ENCODE results near the gene ADGRL3.
"Not testable (repeated sequence)": the region's sequence is repeated elsewhere in the genome, so short reads cannot be mapped to it uniquely, and the experiment has no call there.

The ADGRL3 gene

DNA sequence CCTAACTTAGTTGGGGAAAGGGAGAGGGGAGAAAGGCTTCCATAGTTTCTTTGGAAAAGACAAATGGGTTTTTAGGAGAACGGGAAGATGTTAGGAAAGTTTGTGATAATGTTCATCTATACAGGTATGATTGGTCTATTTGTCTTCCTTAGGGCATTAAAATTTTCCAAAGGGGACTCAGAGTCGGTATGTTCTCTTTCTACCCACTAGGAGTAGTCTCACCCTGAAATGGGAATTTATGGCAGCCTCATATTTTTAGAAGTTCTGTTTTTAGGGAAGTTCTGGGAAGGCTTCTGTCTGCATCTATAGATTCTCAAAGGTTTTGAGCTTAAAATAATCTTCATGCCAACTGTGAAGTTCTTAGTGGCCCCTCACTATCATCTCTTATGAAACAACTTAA is 637.3 kb downstream of the ADGRL3 start:
- DNase-seq: no peak

DNA sequence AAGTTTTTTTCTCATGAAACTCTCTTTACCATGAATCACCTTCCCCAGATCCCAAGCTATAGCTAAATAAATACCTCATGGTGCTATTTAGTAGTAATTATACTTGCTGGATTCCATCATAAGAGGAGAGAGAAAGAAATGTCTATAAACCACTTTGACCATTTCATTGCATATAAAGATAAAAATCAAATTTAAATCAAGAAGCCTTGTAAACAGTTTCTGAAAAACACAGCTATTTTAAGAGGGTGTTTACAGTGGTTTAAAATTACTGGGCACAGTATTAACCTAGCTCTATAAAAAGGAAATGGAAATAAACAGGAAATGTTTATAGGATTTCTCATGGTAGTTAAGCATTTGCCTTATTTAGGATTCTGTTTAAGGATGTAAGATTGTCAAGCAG is 637.9 kb downstream of the ADGRL3 start:
- no peak for DNase-seq

DNA sequence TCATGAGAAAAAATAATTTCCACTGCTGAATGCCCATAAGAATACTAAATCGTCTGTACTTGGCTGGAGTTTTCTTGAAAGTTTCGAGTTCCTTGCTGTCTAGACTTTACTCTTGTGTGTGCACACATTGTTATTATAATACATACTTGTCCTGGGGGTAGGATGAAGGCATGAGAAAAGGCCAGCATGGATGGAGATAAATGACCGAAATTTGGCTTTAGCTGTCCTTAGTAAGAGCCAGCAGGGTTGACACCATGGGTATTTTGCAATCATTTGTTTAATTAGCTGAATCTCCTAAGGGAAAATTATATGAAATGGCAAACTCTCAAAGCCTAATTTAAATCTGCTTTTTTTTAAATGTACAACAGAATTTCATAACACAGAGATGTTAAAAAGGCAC is 641.6 kb downstream of the ADGRL3 start:
- DNase-seq: no peak

DNA sequence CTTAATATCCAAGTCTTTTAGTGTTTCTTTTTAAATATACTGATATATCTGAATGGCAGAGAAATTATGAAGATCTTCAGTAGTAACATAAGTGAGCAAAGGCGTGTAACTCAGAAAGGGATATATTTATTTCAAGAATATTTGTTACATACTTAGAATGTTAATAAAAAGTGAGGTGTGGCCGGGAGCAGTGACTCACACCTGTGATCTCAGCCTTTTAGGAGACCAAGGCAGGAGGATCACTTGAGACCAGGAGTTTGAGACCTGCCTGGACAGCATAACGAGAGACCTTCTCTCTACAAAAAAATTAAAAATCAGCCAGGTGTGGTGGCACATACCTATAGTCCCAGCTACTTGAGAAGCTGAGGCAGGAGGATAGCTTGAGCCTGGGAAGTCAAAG is 651.0 kb downstream of the ADGRL3 start:
- no peak for DNase-seq

DNA sequence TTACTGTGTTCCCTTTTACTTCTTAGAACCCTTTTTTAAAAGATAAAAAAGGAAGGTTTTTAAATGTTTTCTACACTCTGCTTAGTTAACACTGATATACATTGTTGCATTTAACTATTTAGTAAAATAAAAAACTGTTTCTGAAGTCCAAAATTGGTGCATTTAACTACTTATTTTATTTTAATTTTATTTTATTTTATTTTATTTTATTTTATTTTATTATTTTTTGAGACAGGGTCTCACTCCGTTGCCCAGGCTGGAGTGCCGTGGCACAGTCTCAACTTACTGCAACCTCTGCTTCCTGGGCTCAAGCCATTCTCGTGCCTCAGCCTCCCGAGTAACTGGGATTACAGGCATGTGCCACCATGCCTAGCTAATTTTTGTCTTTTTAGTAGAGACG is 652.0 kb downstream of the ADGRL3 start:
- not testable (repeated sequence) for DNase-seq

DNA sequence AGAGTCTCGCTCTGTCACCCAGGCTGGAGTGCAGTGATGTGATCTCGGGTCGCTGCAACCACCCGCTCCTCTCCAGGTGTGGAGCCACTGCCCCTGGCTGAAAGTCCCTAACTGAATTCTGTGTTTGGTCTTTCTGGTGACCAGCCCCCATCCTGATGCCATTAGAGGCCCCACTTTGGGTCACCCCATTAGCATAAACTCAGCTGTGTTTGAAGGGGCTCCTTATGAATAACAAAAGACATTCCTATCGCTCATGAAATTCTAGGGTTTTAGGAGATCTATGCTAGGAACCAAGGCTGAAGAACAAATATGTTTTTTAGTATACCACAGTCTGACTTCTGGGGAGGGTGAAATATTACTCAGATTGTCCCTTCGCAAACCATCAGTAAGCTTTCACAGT is 652.9 kb downstream of the ADGRL3 start:
- no peak for DNase-seq

DNA sequence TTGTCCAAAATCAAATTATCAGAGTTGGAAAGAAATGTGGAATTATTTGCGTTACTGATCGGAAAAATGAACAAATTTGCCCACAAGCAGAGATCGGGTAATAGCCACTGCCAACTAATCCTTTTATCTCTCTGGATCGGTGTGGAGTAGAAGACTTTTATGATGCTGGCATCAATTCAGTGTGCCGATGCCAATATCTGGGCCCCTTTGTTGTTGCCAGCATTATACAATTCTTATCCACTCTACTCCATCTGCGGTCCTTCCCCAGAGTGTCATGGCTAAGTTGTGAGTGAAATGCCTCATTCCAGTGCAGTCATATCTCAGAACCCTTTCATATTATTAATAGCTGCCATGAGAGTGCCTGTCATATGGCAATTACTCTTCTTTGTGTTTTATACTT is 660.2 kb downstream of the ADGRL3 start:
- DNase-seq: no peak

DNA sequence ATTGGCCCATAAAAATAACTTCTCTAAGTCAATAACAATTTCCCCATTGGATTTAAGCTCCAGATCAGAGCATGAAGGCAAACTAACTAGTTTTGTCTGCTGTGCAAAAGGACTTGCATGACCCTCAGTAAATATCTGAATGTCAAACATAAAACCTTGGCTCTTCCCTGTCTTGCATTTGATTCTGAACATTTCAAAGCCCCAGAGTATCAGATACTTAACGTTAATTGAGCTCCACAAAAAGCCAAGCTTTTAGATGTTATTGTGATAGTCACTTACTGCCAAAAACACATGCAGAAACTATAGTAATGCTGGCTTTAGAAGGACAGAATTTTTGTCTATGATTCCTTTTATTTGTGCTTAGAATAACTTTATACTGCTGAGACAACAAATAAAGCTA is 664.2 kb downstream of the ADGRL3 start:
- no peak for DNase-seq

DNA sequence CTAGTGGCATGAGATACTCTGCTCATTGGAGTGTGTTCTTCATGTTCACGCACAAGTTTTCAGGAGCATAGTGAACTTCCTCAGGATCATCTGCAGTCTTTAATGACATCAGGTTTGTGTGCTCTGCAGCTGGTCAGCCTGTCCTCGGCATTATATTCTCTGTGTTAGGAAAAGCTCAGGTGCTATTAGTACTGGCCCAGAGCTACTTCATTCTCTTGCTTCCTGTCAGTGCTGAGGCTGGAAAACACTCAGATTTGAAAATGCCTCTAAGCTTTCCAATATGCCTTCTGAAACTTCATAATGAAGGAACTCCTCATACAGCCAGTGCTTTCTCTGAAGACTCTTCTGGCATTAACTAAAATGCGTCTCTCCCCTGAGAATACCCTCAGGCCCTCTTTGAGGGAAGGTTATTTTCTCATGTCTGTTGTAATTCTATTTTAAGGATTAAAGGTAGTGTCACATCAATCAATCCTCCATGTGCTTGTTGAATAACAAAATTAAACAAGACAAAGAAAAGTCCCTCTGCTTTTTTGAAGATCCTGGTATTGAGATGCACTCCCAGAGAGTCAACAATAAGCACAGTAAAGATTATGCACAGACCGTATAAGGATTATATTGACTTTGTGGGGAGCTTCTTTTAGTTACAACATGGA is 666.4 kb downstream of the ADGRL3 start:
- no peak for DNase-seq

DNA sequence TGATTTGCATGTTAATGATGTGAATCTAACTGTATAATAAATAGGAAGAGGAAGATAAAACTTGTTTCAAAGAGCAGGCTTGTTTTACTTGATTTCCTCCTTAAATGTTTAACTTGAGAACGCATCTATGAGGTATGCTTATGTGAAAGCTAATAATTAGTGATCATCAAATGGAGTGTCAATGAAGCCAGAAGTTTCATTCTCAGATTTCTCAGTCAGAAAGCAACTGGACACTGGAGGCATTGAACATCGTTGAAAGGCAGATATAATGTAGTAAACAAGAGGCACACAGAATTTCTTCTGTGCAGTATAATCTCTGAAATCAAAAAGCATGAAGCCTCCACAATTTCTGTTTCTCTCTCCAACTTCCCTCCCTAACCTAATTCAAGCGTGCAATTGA is 672.9 kb downstream of the ADGRL3 start:
- DNase-seq: no peak

DNA sequence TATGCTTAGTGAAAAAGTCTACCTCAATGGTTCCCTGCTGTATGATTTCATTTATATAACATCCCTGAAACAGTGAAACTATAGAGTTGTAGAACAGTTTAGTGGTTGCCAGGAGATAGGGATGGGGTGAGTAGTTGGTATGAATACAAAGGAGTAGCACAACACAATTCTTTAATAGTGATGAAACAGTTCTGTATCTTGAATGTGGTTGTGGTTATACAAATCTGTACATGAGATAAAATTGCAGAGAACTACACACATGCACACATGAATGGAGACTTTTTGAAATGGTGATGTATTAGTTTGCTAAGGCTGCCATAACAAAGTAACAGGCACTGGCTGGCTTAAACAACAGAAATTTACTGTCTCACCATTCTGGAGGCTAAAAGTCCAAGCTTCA is 677.1 kb downstream of the ADGRL3 start:
- no peak for DNase-seq

DNA sequence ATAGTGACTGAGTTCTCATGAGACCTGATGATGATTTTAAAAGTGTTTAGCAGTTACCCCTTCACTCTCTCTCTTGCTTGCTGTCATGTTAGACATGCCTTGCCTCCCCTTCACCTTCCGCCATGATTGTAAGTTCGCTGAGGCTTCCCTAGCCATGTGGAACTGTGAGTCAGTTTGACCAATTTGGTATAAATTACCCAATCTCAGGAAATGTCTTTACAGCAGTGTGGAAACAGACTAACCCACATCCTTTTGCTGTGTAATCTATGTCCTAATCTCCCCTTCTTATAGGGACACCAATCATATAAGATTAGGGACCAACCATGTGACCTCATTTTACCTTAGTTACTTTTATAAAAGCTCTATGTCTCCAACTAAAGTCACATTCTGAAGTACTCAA is 677.8 kb downstream of the ADGRL3 start:
- DNase-seq: no peak

DNA sequence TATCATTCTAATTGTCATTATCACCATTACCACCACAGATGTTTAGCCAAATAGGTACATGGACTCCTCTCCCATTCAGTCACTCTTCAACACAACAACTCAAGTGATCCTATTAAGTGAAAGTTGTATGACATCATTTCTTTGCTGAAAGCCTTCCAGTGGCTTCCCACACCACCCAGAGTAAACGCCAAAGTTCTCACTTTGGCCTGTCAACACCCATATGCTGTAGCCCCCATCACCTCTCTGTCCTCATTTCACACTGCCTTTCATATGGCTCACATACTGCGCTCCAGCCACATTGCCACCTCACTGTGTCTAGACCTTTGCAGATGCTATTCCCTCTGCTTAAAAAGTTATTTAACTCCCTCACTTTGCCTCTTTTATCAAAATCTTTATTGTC is 682.3 kb downstream of the ADGRL3 start:
- no peak for DNase-seq

DNA sequence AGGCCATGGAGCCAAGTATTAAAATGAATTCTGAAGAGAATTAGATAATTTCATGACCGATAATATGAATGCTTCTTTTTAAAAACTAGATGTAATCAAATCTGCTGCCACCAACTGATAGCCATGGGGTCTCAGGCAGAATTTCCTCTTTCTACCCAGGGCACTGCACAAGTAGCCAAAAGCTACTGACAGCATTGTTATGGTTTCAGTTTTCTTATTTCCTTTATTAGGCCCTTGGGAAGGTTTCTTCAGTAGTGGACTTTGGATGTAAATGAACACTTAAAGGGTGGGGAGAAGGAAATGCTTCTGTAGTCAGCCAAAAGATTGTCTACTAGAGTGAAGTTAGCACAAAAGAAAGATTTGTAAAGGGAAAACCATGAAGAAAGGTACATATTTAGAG is 686.0 kb downstream of the ADGRL3 start:
- no peak for DNase-seq

DNA sequence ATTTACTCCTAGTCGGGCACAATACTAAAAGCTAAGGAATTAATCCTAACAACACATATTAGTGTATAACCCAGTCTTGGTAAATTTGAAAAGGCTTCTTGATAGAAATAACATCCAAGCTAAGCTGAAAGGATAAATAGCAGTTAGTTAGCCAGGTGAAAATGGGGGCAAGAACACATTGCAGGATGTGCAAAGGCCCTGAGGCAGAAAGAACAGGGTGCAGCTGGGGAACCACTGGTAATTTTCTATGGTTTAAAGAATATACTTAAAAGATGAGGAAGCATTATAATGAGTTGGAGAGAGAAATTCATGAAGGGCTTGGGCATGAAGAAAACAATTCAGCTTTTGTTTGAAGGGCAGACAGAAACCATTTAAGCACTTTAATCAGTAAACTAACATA is 689.0 kb downstream of the ADGRL3 start:
- DNase-seq: no peak

DNA sequence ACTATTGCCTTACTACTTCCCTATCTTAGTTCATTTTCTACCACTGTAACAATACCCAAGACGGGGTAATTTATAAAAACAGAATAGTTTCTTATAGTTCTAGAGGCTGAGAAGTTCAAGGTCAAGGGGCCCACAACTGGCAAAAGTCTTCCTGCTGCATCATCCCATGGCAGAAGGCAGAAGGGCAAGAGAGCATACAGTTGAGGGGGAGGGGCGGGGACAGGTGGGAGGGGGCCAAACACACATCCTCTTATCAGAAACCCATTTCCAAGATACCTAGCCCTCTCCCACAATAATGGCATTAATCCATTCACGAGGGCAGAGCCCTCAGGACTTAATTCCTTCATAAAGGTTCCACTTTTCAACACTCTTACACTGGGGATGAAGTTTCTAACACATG is 690.2 kb downstream of the ADGRL3 start:
- no peak for DNase-seq

DNA sequence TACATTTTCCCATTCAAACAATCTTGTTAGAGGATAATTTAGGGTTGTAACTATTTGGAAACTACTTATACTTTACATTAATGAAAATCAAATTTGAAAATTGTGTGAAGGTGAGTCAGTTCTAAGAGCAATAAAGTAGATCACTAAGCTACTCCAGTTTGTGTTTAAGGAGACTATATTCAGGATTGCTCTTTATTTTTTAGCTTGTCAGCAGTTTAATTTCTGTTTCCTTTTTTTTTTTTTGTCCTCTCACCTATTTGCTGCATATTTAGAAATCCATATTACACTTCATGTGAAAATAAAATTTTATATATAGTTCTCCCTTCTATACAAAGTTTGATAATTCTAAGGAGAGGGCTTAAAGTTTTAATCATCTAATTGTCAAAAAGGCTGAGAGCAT is 691.8 kb downstream of the ADGRL3 start:
- no peak for DNase-seq

DNA sequence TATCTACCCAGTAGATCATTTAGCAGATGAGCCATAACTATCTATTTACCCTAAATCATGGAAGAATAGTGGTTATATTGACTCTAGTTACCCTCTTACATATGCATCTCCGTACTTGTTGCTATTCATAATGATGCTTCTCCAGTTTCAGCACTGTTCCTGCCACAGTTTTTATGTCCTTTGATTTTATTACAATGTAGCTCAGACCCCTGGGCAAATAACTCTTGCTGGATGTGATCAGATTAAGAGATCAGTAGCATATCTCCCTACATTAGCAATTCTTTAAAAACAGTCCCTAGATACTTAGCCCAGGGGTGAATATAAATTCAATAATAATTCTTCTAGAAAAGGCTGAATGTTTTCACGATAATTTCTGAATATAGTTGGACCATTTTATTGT is 696.5 kb downstream of the ADGRL3 start:
- no peak for DNase-seq

DNA sequence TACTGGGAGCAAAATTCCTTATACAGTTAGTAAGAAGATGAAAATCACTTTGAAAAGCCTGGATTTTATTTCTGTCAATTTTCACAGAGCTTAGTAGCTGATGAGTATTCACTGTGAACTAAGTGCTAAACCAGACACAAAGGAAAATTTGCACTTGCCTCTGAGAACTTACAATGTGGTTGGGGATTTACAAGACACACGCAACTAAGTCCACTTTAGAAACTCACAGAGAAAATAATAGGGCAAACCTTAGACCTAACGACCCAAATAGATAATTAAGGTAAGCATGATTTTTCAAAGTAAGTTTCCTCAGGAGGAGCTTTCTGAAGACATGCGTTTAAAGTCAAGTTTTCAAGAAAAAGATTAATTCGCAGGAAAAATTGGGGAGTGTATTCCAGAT is 708.9 kb downstream of the ADGRL3 start:
- no peak for DNase-seq

DNA sequence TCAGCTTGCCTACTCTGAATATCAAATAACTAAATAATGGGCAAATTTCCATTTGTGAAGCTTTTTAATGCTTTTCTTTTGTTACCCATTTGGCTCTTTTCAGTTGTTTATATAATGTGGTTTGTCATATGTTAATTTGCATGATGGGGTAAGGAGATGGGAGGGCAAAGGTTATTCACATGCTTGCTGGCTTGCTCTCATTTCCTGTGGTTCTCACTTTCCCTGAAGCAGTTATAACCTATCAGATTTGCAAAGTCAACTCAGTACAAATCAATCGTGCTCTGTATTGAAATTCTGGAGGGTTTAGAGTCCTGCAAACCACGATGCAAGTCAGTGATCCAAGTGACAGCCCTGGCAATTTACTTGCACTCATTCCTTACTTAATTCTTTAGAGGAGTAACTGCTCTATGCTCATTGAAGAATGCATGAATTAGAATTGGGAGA is 711.2 kb downstream of the ADGRL3 start:
- no peak for DNase-seq

DNA sequence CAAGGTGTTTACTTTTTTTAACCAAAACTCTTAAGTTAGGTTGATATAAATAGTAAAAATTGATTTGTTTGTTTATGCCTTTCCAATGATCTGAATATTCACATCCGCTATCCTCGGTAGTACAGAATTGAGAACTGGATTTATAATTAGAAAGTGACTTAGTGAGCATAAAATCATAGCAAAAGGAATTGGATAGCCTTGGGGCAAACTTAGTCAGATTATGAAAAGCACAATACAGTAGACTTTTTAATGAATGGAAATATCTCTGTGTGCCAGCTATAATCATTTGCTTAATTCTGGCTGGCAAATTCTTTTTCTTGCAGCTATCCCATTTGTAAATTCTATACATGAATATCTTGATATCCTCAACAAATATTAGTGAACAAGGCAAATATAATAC is 713.5 kb downstream of the ADGRL3 start:
- DNase-seq: no peak

DNA sequence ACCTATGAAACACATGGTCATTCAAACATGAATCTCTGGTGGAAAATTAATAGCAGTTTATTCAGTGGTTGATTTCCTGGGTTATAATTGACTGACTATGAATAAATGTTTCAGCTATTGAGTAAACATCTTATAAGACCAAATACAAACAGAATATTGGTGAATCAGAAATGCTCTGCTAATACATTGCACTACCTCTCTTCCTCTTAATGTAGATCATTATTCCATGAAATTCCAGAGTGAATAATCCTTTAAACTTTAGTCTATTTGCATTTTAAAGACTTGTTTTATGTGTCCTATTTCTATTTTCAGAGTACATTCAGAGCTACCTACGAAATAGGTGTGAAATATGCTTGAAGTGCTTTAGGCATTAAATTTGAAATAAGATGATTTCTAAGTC is 715.4 kb downstream of the ADGRL3 start:
- no peak for DNase-seq

DNA sequence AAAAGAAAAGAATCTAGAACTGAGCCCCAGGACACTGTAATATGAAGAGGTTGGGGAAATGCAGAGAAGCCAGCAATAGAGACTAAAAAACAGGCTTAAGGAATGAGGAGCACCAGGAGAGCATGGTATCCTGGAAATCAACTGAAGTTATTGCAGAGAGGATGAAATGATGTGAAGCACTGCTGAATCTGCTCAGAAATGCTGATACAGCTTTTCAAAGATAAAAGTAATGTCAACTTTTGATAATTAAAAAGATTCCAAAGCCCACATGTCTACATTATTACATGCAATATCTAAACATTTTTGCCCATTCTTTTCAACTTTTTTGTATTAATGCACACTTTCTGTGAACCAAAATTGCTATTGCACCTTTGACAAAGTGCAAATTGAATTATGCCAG is 718.4 kb downstream of the ADGRL3 start:
- DNase-seq: no peak

DNA sequence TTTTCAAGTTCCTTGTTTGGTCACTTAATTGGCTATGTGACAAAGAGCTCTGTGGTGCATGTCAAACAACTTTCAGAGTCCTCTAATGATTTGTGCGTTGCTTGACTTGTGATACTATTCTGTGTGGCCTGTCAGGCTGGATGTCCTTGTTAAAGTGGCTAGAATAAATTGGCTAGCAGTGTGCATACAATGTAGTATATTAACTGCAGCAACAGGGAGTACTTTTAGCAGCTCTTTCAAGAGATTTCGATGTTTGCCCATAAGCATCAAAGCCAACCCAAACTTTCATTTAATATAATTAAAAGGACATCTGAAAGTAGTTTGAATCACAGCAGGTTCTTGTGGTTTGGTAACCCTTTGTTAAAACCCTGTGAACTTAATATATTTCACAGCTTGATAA is 718.9 kb downstream of the ADGRL3 start:
- DNase-seq: no peak

DNA sequence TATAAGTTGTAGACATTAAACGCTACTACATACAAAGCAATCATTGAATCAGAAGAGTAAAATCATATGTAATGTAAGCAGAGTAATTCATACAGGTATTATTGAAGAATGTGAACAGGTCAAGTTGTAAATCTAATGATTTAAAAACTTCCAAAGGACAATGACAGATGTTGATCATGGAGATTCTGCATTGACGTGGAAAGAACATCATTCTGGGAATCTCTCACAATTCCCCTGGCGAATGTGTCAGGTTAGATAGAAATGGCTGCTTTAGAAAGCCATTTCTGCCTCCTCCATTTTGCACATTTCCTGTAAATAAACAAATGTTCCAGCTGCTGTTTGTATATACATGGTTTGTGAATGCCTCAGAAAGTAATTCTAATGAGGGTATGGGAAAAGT is 719.4 kb downstream of the ADGRL3 start:
- no peak for DNase-seq

DNA sequence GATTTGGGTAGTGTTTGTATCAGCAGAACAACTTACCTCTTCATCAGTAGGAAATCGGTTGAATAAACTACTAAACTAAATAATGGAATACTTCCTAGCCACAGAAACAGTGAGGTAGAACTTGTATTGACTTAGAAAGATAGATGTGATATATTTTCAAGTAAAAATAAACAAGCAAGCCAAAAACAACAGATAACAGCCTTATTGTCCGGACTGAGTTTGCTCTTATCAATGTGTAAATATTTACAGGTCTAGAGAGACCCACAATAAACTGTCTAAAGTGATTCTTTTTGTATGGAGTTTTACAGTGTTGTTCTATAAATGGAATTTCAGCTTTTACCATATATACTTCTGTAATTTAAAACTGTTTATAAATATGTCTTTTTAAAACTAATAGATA is 721.8 kb downstream of the ADGRL3 start:
- no peak for DNase-seq
